GM20000 (cell line): ENCODE results near the gene YPEL1.
A peak's percentile ranks its signal among the peaks of the same experiment; 100 is the strongest.

Experiments
- DNase-seq: peaks from one replicate; pipeline ENCODE4 v3.0.0; 2012; ENCODE audit warnings: low spot score
- CTCF ChIP-seq: IDR thresholded peaks from 2 replicates; pipeline ENCODE4 v1.5.1; 2012; ENCODE audit warnings: mild to moderate bottlenecking, control low read depth; ENCODE audit errors: extremely low read depth, missing control alignments

Gene YPEL1

GRCh38 chr22:21735200-21736083 lies at the start of gene YPEL1:
YPEL1 (minus strand) TSS chr22:21735794; CDS start chr22:21710744, 25,050 bp downstream.
- peak; percentile 98 for DNase-seq

GRCh38 chr22:21780259-21780658 lies 44.7 kb upstream of the YPEL1 start:
- TF ChIP-seq CTCF: no peak
- DNase-seq: no peak

More at GRCh38 chr22:21735200-21736083, at the start of gene YPEL1:
- TF ChIP-seq CTCF: no peak

GRCh38 chr22:21779444-21779843 lies 43.9 kb upstream of the YPEL1 start:
- no peak for DNase-seq
- no peak for TF ChIP-seq CTCF

GRCh38 chr22:21778705-21779363 lies 43.2 kb upstream of the YPEL1 start:
- no peak for DNase-seq
- no peak for TF ChIP-seq CTCF

- no peak for TF ChIP-seq CTCF
- DNase-seq: no peak
Observed at GRCh38 chr22:21771631-21771976, 36.0 kb upstream of the YPEL1 start.

GRCh38 chr22:21768435-21768834 lies 32.8 kb upstream of the YPEL1 start:
- no peak for TF ChIP-seq CTCF
- no peak for DNase-seq
